OCI-LY3 (cell line): ENCODE measurements around the gene EXOSC7.
"Not testable (repeated sequence)": the region's sequence is repeated elsewhere in the genome, so short reads cannot be mapped to it uniquely, and the experiment has no call there.

Experiments used
- H2AFZ ChIP-seq: fragments of 200-600, 300-600 bp; shearing (Covaris generic); 2 replicates; pipeline ENCODE4 v1.6.0; 2014; ENCODE audit warnings: antibody characterized with exemption, low read depth, low read length
- H3K27ac ChIP-seq: fragments of 200-600, 300-600 bp; sonication (generic); 2 replicates; pipeline ENCODE4 v1.5.1; 2014; ENCODE audit warnings: mild to moderate bottlenecking, low read length, moderate library complexity, mixed read lengths
- H3K27me3 ChIP-seq: fragments of 200-600, 300-600 bp; sonication (generic); 2 replicates; pipeline ENCODE4 v1.6.1; 2014; ENCODE audit warnings: low read depth, low read length, mixed read lengths
- H3K36me3 ChIP-seq: fragments of 200-600, 300-600 bp; sonication (generic); replicated peaks from 2 replicates; pipeline ENCODE3; 2014; ENCODE audit warnings: low read depth, low read length, mixed read lengths
- H3K4me1 ChIP-seq: fragments of 300-600, 200-600 bp; sonication (generic); 2 replicates; pipeline ENCODE4 v1.6.1; 2014; ENCODE audit warnings: low read length, mixed read lengths
- H3K4me2 ChIP-seq: fragments of 200-600, 300-600 bp; sonication (generic); 2 replicates; pipeline ENCODE4 v1.6.1; 2014; ENCODE audit warnings: low read length, mixed read lengths
- H3K4me3 ChIP-seq: fragments of 300-600, 200-600 bp; sonication (generic); 2 replicates; pipeline ENCODE4 v1.5.1; 2014; ENCODE audit warnings: antibody characterized with exemption, mild to moderate bottlenecking, low read length, moderate library complexity
- H3K79me2 ChIP-seq: fragments of 300-600, 200-600 bp; shearing (Covaris generic); 2 replicates; pipeline ENCODE4 v1.6.1; 2014; ENCODE audit warnings: mild to moderate bottlenecking, low read length, mixed read lengths
- H3K9ac ChIP-seq: fragments of 300-600, 200-600 bp; shearing (Covaris generic); 2 replicates; pipeline ENCODE4 v1.6.0; 2014; ENCODE audit warnings: mild to moderate bottlenecking, low read length, moderate library complexity
- H3K9me3 ChIP-seq: fragments of 200-600, 300-600 bp; shearing (Covaris generic); 2 replicates; pipeline ENCODE4 v1.6.1; 2014; ENCODE audit warnings: low read length, mixed read lengths; ENCODE audit not compliant: insufficient read depth
- H4K20me1 ChIP-seq: fragments of 200-600, 300-600 bp; sonication (generic); 2 replicates; pipeline ENCODE4 v1.6.1; 2016; ENCODE audit warnings: low read length, mixed read lengths; ENCODE audit not compliant: insufficient read depth
- CTCF ChIP-seq: fragments of 200-600, 300-600 bp; sonication (generic); IDR thresholded peaks from 2 replicates; pipeline ENCODE4 v1.5.1; 2014; ENCODE audit warnings: antibody characterized with exemption, low read length, low read depth
- EZH2phosphoT487 ChIP-seq: fragments of 200-600 bp; shearing (Covaris generic); IDR thresholded peaks from 2 replicates; pipeline ENCODE4 v1.6.1; 2018; ENCODE audit warnings: antibody characterized with exemption, mixed run types, low read depth

The EXOSC7 gene

GRCh38 chr3:44984335-44984734 is 8.3 kb downstream of the EXOSC7 start:
- TF ChIP-seq EZH2phosphoT487 (no peak), CTCF (no peak)
- peaks cover 71% of the 10 kb centered on the region for H4K20me1 ChIP-seq
- H3K4me2 ChIP-seq: no peak overlapping the region
- H3K27me3 ChIP-seq: no peaks in the 10 kb centered on the region
- H3K4me1 ChIP-seq: peaks cover 17% of the 10 kb centered on the region
- H3K4me3 ChIP-seq: no peak overlapping the region
- no peak overlapping the region for H3K27ac ChIP-seq
- no peak overlapping the region for H3K9ac ChIP-seq
- H2AFZ ChIP-seq: no peak overlapping the region
- H3K79me2 ChIP-seq: peaks cover 99% of the 10 kb centered on the region
- H3K9me3 ChIP-seq: no peaks in the 10 kb centered on the region
- peaks cover 50% of the 10 kb centered on the region for H3K36me3 ChIP-seq

GRCh38 chr3:44986330-44986729 is 10.3 kb downstream of the EXOSC7 start:
- H3K27me3 ChIP-seq, H2AFZ ChIP-seq, H3K4me3 ChIP-seq, H3K4me2 ChIP-seq, H3K9ac ChIP-seq, H3K9me3 ChIP-seq, H3K27ac ChIP-seq, H3K4me1 ChIP-seq: not testable (repeated sequence)
- peaks cover 52% of the 10 kb centered on the region for H3K36me3 ChIP-seq
- H4K20me1 ChIP-seq: peaks cover 54% of the 10 kb centered on the region
- peaks cover 96% of the 10 kb centered on the region for H3K79me2 ChIP-seq

GRCh38 chr3:44987332-44987731 is 11.3 kb downstream of the EXOSC7 start:
- no peaks in the 10 kb centered on the region for H3K4me1 ChIP-seq
- H3K79me2 ChIP-seq: peaks cover 94% of the 10 kb centered on the region
- no peak overlapping the region for H3K4me3 ChIP-seq
- peaks cover 62% of the 10 kb centered on the region for H3K36me3 ChIP-seq
- no peak overlapping the region for H3K9ac ChIP-seq
- H3K9me3 ChIP-seq: no peaks in the 10 kb centered on the region
- no peak for TF ChIP-seq CTCF
- TF ChIP-seq EZH2phosphoT487: no peak
- no peak overlapping the region for H3K27ac ChIP-seq
- H3K27me3 ChIP-seq: no peaks in the 10 kb centered on the region
- H3K4me2 ChIP-seq: no peak overlapping the region
- H2AFZ ChIP-seq: no peak overlapping the region
- peaks cover 44% of the 10 kb centered on the region for H4K20me1 ChIP-seq

DNA sequence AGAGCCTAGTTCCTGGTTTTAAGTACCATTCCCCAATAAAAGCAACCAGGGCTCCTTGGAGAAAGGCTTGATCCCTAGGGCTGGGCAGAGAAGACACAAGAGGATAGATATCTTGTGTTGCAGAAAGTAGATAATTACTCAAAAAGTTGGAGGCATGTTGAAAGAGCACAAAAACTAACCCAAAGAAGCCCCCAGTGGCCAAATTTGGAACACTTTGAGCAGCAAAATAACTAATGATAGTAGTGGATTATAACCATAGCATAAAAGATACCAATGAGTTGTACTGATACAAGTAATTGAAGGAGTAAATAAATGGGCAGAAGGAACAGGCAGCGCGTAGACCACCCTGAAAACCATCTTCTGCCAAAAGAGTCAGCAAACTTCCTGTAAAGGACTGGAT is 12.0 kb downstream of the EXOSC7 start:
- H3K9ac ChIP-seq: no peak overlapping the region
- no peak overlapping the region for H3K27ac ChIP-seq
- H2AFZ ChIP-seq: no peak overlapping the region
- H3K4me1 ChIP-seq: no peaks in the 10 kb centered on the region
- H3K79me2 ChIP-seq: peaks cover 94% of the 10 kb centered on the region
- peaks cover 61% of the 10 kb centered on the region for H3K36me3 ChIP-seq
- no peak overlapping the region for H3K4me3 ChIP-seq
- no peaks in the 10 kb centered on the region for H3K27me3 ChIP-seq
- H4K20me1 ChIP-seq: peaks cover 43% of the 10 kb centered on the region
- TF ChIP-seq EZH2phosphoT487 (no peak), CTCF (peak; percentile 46)
- no peaks in the 10 kb centered on the region for H3K9me3 ChIP-seq
- H3K4me2 ChIP-seq: no peak overlapping the region

- Histone ChIP-seq H3K79me2 (peaks cover 94% of the 10 kb centered on the region), H3K4me3 (no peak overlapping the region), H3K27me3 (no peaks in the 10 kb centered on the region), H2AFZ (no peak overlapping the region), H3K9ac (no peak overlapping the region), H3K36me3 (peaks cover 61% of the 10 kb centered on the region), H3K27ac (no peak overlapping the region), H3K4me1 (no peaks in the 10 kb centered on the region), H3K9me3 (no peaks in the 10 kb centered on the region), H4K20me1 (peaks cover 43% of the 10 kb centered on the region), H3K4me2 (no peak overlapping the region)
- TF ChIP-seq EZH2phosphoT487 (no peak), CTCF (no peak)
Observed at GRCh38 chr3:44989141-44989540, 13.1 kb downstream of the EXOSC7 start.
